Activated CD8-positive, alpha-beta T cell treated with anti-CD3 and anti-CD28 coated beads, Interleukin-2, amount 10 ng/mL, durations not matched to agents 7 days and 5 days (primary cell): ENCODE measurements around the gene GRM1. TPM values are rescaled to one million over a fixed set of nuclear protein-coding genes. Genes with fewer than 3 reads are reported as not detected.
"Not testable (repeated sequence)": the region's sequence is repeated elsewhere in the genome, so short reads cannot be mapped to it uniquely, and the experiment has no call there.

Experiments used
- ATAC-seq: fragments of 150-1000 bp; cut with Tn5 transposase; one replicate; pipeline ENCODE4 v1.10.0; 2021; ENCODE audit warnings: moderate library complexity
- CTCF ChIA-PET: fragments of 350-600 bp; sonication (Branson Sonifier 250); formaldehyde crosslinking; loops from one replicate; lab custom pipeline; 2021; ENCODE audit warnings: antibody characterized with exemption; lab: Charles Lee
- POLR2A ChIA-PET: fragments of 350-600 bp; sonication (Branson Sonifier 250); formaldehyde crosslinking; loops from one replicate; lab custom pipeline; 2021; ENCODE audit warnings: antibody characterized with exemption; lab: Charles Lee
- DNase-seq: peaks from one replicate; pipeline ENCODE4 v3.0.0-alpha.2; 2020
- H3K27ac Mint-ChIP-seq: one replicate; pipeline ENCODE4 v1.8.0; 2021; ENCODE audit warnings: mild to moderate bottlenecking, mixed read lengths
- H3K27me3 Mint-ChIP-seq: one replicate; pipeline ENCODE4 v1.8.0; 2021; ENCODE audit warnings: low read depth, mixed read lengths
- H3K36me3 Mint-ChIP-seq: one replicate; pipeline ENCODE4 v1.8.0; 2021; ENCODE audit warnings: low read depth, mixed read lengths
- H3K4me1 Mint-ChIP-seq: one replicate; pipeline ENCODE4 v1.8.0; 2021; ENCODE audit warnings: low read depth, mixed read lengths
- H3K4me3 Mint-ChIP-seq: one replicate; pipeline ENCODE4 v1.8.0; 2021; ENCODE audit warnings: mild to moderate bottlenecking, mixed read lengths
- H3K9me3 Mint-ChIP-seq: one replicate; pipeline ENCODE4 v1.8.0; 2022; ENCODE audit warnings: mixed read lengths; ENCODE audit not compliant: insufficient read depth
- total RNA-seq, 2 experiments: library from RNA; stranded (reverse); gene quantifications; one replicate each; pipeline ENCODE4 v1.2.3, GENCODE V29; 2021

The GRM1 gene
- total RNA-seq, 2 experiments from 2014 or later: not detected

DNA sequence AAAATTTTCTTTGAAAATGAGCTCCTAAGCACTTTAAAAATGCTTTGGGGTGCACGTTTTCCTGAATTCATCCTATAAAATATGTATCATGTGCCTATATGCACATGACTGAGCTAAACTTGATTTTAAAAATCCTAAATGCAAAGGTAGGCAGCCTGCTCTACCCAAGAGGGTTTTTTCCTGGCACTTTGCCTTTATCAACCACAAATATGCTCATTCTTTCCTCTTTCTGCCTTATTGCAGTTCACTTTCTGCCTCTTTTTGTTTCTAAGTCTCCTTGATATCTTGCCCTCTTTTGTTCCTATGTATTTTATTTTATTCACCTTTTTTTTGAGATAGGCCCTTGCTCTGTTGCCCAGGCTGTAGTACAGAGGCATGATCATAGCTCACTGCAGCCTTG, 229.3 kb downstream of the GRM1 start:
- Mint-ChIP-seq H3K27ac (no peak overlapping the region), H3K4me3 (no peak overlapping the region)
- CTCF ChIA-PET: no interaction called here

DNA sequence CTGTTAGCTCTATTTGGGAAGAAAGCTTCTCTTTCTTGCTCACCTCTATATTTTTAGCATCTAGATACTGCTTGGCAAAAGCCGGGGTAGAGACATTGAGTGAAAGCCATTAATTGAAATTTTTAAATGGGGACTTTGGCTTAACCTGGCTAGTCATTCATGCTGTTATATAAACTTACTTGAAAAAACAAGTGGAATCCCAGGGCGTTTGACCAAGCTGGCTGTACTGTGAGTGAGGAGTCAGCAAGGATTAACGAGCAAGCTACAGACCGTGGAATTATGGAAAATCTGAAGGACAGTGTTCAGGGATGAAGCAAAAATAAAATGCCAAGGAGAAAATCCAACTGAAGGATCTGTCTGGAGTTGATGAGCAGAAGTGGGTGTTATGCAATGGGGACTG, 232.0 kb downstream of the GRM1 start:
- Mint-ChIP-seq H3K9me3 (no peaks in the 10 kb centered on the region), H3K27ac (no peak overlapping the region), H3K4me1 (no peaks in the 10 kb centered on the region), H3K4me3 (no peak overlapping the region), H3K27me3 (no peaks in the 10 kb centered on the region), H3K36me3 (no peaks in the 10 kb centered on the region)
- ATAC-seq (no peak), DNase-seq (no peak)
- ChIA-PET POLR2A (no interaction called here), CTCF (no interaction called here)

More for the DNA sequence above, 229.3 kb downstream of the GRM1 start:
- H3K9me3 Mint-ChIP-seq: no peaks in the 10 kb centered on the region
- no peaks in the 10 kb centered on the region for H3K36me3 Mint-ChIP-seq
- H3K4me1 Mint-ChIP-seq: no peaks in the 10 kb centered on the region
- POLR2A ChIA-PET: no interaction called here
- H3K27me3 Mint-ChIP-seq: no peaks in the 10 kb centered on the region
- ATAC-seq (no peak), DNase-seq (no peak)

DNA sequence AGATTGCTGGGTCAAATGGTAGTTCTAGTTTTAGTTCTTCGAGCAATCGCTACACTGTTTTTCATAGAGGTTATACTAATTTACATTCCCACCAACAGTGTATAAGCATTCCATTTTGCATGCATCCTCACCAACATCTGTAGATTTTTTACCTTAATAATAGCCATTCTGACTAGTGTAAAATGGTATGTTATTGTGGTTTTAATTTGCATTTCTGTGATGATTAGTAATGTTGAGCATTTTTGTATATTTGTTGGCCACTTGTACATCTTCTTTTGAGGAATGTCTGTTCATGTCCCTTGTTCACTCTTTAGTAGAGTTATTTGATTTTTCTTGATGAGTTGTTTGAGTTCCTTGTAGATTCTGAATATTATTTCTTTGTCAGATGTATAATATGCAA, 236.2 kb downstream of the GRM1 start:
- CTCF ChIA-PET: no interaction called here
- no peak overlapping the region for H3K27ac Mint-ChIP-seq
- DNase-seq: no peak
- no peak for ATAC-seq
- no peaks in the 10 kb centered on the region for H3K36me3 Mint-ChIP-seq
- POLR2A ChIA-PET: no interaction called here
- H3K27me3 Mint-ChIP-seq: no peaks in the 10 kb centered on the region
- H3K9me3 Mint-ChIP-seq: no peaks in the 10 kb centered on the region
- H3K4me1 Mint-ChIP-seq: no peaks in the 10 kb centered on the region
- no peak overlapping the region for H3K4me3 Mint-ChIP-seq

DNA sequence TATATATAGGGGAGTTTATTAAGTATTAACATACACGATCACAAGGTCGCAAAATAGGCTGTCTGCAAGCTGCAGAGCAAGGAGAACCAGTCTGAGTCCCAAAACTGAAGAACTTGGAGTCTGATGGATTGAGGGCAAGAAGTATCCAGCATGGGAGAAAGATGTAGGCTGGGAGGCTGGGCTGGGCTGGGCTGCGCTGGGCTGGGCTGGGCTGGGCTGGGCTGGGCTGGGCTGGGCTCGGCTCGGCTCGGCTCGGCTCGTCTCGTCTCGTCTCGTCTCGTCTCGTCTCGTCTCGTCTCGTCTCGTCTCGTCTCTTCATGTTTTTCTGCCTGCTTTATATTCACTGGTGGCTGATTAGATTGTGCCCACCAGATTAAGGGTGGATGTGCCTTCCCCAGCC, 238.6 kb downstream of the GRM1 start:
- Mint-ChIP-seq H3K4me1 (no peaks in the 10 kb centered on the region), H3K4me3 (no peak overlapping the region), H3K27me3 (no peaks in the 10 kb centered on the region), H3K36me3 (no peaks in the 10 kb centered on the region), H3K27ac (no peak overlapping the region), H3K9me3 (no peaks in the 10 kb centered on the region)
- DNase-seq: no peak
- POLR2A ChIA-PET: no interaction called here
- no peak for ATAC-seq
- CTCF ChIA-PET: no interaction called here

DNA sequence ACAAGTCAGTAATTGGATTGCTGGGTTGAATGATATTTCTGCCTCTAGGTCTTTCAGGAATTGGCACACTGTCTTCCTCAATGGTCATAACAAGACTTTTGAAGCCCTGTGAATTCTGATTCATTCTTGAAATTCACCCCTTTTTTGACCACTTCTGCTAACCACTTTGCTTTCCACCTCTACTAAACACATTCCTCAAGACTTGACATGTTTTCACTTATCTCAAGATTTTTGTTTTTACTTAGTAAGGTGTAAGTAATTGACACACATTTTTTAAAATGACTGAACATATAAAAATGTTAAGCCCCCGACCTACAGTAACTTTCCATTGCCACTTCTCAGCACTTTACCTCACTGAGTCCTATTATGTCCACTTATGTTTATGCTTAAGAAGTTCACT, 239.1 kb downstream of the GRM1 start:
- Mint-ChIP-seq H3K27me3 (no peaks in the 10 kb centered on the region), H3K27ac (no peak overlapping the region), H3K4me1 (no peaks in the 10 kb centered on the region), H3K4me3 (no peak overlapping the region), H3K9me3 (no peaks in the 10 kb centered on the region), H3K36me3 (no peaks in the 10 kb centered on the region)
- ChIA-PET POLR2A (no interaction called here), CTCF (no interaction called here)
- no peak for ATAC-seq
- no peak for DNase-seq

DNA sequence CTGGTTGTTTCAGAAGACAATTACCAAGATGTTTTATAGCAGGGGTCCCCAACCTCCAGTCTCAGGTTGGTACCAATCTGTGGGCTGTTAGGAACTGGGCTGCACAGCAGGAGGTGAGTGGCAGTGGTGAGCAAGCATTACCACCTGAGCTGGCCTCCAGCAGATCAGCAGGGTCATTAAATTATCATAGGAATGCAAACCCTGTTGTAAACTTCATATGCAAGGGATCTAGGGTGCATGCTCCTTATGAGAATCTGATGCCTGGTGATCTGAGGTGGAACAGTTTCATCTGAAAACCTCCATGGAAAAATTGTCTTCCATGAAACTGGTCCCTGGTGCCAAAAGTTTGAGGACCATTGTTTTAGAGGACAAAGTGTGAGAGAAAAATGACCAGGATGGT, 240.6 kb downstream of the GRM1 start:
- ChIA-PET POLR2A (no interaction called here), CTCF (no interaction called here)
- no peak for ATAC-seq
- no peak for DNase-seq
- Mint-ChIP-seq H3K27ac (no peak overlapping the region), H3K36me3 (no peaks in the 10 kb centered on the region), H3K27me3 (no peaks in the 10 kb centered on the region), H3K4me1 (no peaks in the 10 kb centered on the region), H3K4me3 (no peak overlapping the region), H3K9me3 (no peaks in the 10 kb centered on the region)

DNA sequence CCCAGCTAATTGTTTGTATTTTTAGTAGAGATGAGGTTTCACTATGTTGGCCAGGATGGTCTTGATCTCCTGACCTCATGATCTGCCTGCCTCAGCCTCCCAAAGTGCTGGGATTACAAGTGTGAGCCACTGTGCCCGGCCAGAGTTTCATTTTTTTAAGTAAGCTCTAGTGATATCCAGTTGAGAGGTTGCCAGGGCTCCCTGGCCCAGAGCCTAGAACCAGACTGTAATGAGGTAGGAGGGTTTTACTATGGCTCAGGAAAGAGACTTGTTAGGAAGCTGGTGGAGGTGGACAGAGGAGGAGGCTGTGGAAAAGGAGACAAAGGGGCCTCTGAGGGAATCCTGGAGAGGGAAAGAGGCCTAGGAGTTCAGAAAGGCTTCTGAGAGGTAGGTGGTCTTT, 242.3 kb downstream of the GRM1 start:
- H3K9me3 Mint-ChIP-seq, H3K4me1 Mint-ChIP-seq, H3K4me3 Mint-ChIP-seq, DNase-seq, ATAC-seq, POLR2A ChIA-PET, H3K36me3 Mint-ChIP-seq, H3K27ac Mint-ChIP-seq, H3K27me3 Mint-ChIP-seq, CTCF ChIA-PET: not testable (repeated sequence)

DNA sequence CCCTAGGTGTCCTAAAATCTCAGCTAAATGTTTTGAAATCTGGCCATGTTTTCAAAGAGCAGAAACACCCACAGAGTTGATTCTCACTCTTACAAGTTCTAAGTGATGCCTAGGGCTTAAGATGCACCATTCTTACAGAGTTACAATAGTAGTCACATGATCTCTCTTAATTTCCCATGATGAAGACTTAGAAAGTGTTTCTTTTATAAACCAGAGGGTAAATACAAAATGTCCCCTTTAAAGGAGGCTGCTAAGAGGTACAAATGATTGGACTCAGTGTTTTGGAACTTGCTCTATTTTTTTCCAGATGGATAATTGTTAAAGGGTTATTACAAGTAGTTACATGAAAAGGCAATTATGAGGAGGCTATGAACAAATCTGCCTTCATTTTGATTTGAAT, 244.6 kb downstream of the GRM1 start:
- Mint-ChIP-seq H3K9me3 (no peaks in the 10 kb centered on the region), H3K4me1 (no peaks in the 10 kb centered on the region), H3K4me3 (no peak overlapping the region), H3K36me3 (no peaks in the 10 kb centered on the region), H3K27ac (no peak overlapping the region), H3K27me3 (no peaks in the 10 kb centered on the region)
- no peak for ATAC-seq
- no peak for DNase-seq
- POLR2A ChIA-PET: no interaction called here
- CTCF ChIA-PET: no interaction called here

DNA sequence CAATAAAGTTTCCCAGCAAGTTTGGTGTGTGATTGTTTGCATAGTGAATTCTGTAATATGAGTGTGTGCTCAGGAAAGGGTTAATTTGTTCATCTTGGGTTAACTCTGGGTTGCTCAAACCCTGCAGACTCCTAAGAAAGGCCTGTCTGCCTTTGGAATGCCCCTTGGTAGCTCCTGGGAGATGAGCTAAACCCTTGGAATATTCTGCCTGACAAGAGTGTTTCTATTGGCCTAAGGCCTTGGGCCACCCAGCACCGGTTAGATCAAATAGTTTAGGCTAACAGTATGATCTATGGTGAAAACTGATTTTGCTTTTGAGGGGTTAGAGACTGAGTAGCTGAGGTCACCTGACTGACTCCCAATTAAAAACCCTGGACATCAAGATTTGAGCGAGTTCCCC, 248.3 kb downstream of the GRM1 start:
- CTCF ChIA-PET: no interaction called here
- H3K36me3 Mint-ChIP-seq: no peaks in the 10 kb centered on the region
- POLR2A ChIA-PET: no interaction called here
- ATAC-seq: no peak
- H3K4me3 Mint-ChIP-seq: no peak overlapping the region
- H3K27ac Mint-ChIP-seq: no peak overlapping the region
- H3K27me3 Mint-ChIP-seq: no peaks in the 10 kb centered on the region
- no peak for DNase-seq
- H3K4me1 Mint-ChIP-seq: no peaks in the 10 kb centered on the region
- no peaks in the 10 kb centered on the region for H3K9me3 Mint-ChIP-seq

DNA sequence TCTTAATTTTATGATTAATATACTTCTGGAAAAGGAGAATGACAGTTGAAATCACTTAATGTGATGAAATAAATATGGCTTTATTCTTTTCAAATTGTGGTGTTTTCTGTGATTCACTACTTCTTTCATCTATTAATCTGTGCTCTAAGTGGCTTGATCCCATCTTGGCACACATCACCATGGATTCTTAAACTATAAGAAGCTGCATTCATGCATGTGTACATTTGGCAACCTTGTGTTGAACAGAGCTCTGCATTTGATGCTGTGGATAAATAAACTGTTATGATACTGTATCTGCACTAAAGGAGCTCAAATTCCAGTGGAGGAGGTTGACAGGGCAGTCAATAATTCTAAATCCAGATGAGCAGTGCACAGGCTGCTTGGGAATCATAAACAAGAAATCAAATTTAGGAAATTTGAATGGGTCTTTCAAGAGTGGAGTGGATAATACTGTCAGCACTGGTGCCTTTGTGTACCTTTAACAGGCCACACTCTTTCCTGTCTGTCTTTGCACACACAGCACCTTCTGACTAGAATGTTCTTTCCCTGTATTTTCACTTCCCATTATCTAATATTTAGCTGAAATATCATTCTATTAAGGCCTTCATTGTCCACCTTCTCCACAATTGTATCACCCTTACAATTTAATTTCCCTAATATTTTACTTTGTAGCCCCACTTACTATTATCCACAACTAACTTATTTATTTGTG, 252.9 kb downstream of the GRM1 start:
- Mint-ChIP-seq H3K27ac (no peak overlapping the region), H3K4me3 (no peak overlapping the region), H3K9me3 (no peaks in the 10 kb centered on the region), H3K4me1 (no peaks in the 10 kb centered on the region), H3K27me3 (no peaks in the 10 kb centered on the region), H3K36me3 (no peaks in the 10 kb centered on the region)
- POLR2A ChIA-PET: no interaction called here
- ATAC-seq: no peak
- DNase-seq: no peak
- CTCF ChIA-PET: no interaction called here

DNA sequence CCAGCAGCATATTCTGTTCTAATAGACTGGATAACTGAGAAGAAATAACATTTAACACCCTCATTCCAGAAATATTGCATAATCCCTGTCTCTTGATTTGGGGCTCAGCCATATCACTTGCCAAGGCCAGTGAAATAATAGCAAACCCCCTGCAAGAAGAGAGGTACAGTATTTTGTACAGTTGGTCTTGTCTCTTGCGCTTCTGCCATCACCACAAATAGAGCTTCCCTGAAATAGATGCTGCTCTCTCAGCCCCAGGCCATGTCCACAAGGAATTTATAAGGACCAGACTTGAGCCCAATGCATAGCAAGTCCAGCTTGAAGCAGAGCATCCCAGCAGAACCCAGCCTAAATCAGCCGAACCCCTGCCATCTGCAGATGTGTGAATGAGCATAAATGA, 254.0 kb downstream of the GRM1 start:
- Mint-ChIP-seq H3K4me1 (no peaks in the 10 kb centered on the region), H3K36me3 (no peaks in the 10 kb centered on the region), H3K27ac (no peak overlapping the region), H3K27me3 (no peaks in the 10 kb centered on the region), H3K4me3 (no peak overlapping the region), H3K9me3 (no peaks in the 10 kb centered on the region)
- POLR2A ChIA-PET: no interaction called here
- DNase-seq (no peak), ATAC-seq (no peak)
- CTCF ChIA-PET: no interaction called here

DNA sequence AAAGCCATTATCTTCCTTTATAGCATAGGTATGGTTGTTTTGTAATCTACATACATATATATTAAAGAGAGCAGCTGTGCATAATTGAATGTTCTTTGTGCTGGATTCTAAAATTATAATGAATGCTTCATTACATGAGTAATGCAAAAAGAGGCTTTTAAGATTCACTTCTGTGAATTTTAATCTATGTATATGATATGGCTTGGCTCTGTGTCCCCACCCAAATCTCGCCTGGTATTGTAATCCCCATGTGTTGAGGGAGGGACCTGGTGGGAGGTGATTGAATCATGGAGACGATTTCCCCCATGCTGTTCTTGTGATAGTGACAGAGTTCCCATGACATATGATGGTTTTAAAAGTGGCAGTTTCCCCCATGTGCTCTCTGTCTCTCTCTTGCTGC, 255.4 kb downstream of the GRM1 start:
- POLR2A ChIA-PET: no interaction called here
- H3K27me3 Mint-ChIP-seq: no peaks in the 10 kb centered on the region
- CTCF ChIA-PET: no interaction called here
- H3K36me3 Mint-ChIP-seq: no peaks in the 10 kb centered on the region
- no peak overlapping the region for H3K27ac Mint-ChIP-seq
- no peaks in the 10 kb centered on the region for H3K4me1 Mint-ChIP-seq
- H3K4me3 Mint-ChIP-seq: no peak overlapping the region
- DNase-seq: no peak
- ATAC-seq: no peak
- H3K9me3 Mint-ChIP-seq: no peaks in the 10 kb centered on the region

DNA sequence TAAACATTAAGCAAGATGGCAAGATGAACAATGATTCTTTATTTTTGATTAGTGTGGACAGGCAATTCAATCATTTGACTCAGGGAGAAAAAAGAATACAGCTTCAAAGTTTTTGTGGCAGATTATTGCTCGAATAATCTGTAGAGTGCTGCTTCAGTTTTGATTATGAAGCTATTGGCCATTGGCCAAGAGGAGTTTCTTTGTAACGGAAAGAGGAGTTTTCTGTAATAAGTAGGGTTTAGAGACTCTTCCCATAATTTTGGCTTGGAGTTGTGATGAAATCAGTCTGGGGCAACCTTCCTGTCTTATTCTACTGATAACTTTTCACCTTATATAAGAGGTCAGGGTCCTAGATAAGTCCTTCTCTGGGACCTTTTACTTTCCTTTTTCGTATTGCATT, 258.1 kb downstream of the GRM1 start:
- Mint-ChIP-seq H3K27ac (no peak overlapping the region), H3K36me3 (no peaks in the 10 kb centered on the region), H3K4me3 (no peak overlapping the region), H3K27me3 (no peaks in the 10 kb centered on the region), H3K9me3 (no peaks in the 10 kb centered on the region), H3K4me1 (no peaks in the 10 kb centered on the region)
- POLR2A ChIA-PET: no interaction called here
- ATAC-seq: no peak
- CTCF ChIA-PET: no interaction called here
- no peak for DNase-seq
